ENCODE results near the gene KBTBD13.
"Not testable (repeated sequence)": the region's sequence is repeated elsewhere in the genome, so short reads cannot be mapped to it uniquely, and the experiment has no call there.

Gene KBTBD13

GRCh38 chr15:65067317-65067644, 9.3 kb upstream of the KBTBD13 start:
- peak overlapping the region; percentile 7 to 46 (median 29) for H3K4me3 ChIP-seq
- peak overlapping the region in 19 of 21 experiments; percentile 24 to 87 (median 75) for H3K27ac ChIP-seq

- H3K27ac ChIP-seq: peak within 1 kb of the TSS in 20 of 21 experiments; percentile 7 to 87 (median 72)
These were observed 8.7 kb upstream of the KBTBD13 start, which contains the start of gene RASL12 for GRCh38 chr15:65067645-65068402. RASL12 (minus strand) TSS chr15:65067991; CDS start chr15:65067835, 156 bp downstream.

GRCh38 chr15:65068403-65068788, 8.2 kb upstream of the KBTBD13 start:
- Histone ChIP-seq H3K4me3 (peak overlapping the region in 4 of 7 experiments; percentile 29 to 46 (median 34)), H3K27ac (peak overlapping the region in 18 of 21 experiments; percentile 7 to 87 (median 76))

More at GRCh38 chr15:65067645-65068402, 8.7 kb upstream of the KBTBD13 start, which contains the start of gene RASL12:
- peak within 1 kb of the TSS; percentile 7 to 46 (median 29) for H3K4me3 ChIP-seq

GRCh38 chr15:65069179-65069578, 7.4 kb upstream of the KBTBD13 start:
- Histone ChIP-seq H3K4me3 (no peak overlapping the region), H3K27ac (peak overlapping the region in 10 of 21 experiments; percentile 21 to 86 (median 66))

- H3K27ac ChIP-seq: peak overlapping the region in 4 of 21 experiments; percentile 8 to 20 (median 17)
- H3K4me3 ChIP-seq: no peak overlapping the region
These were observed 6.6 kb upstream of the KBTBD13 start for GRCh38 chr15:65069779-65070546.

GRCh38 chr15:65071381-65071811, 5.2 kb upstream of the KBTBD13 start:
- Histone ChIP-seq H3K4me3 (no peak overlapping the region), H3K27ac (peak overlapping the region in 11 of 21 experiments; percentile 10 to 51 (median 29))

GRCh38 chr15:65072027-65072426, 4.5 kb upstream of the KBTBD13 start:
- H3K4me3 ChIP-seq: no peak overlapping the region
- H3K27ac ChIP-seq: peak overlapping the region in 1 of 21 experiments; percentile 36

GRCh38 chr15:65072617-65073016, 3.9 kb upstream of the KBTBD13 start:
- Histone ChIP-seq H3K27ac (peak overlapping the region in 1 of 21 experiments; percentile 21), H3K4me3 (no peak overlapping the region)

GRCh38 chr15:65074946-65075345, 1.6 kb upstream of the KBTBD13 start:
- H3K4me3 ChIP-seq: not testable (repeated sequence)

GRCh38 chr15:65075607-65076395, 745 bp upstream of the KBTBD13 start:
- H3K27ac ChIP-seq: not testable (repeated sequence)

More at GRCh38 chr15:65074946-65075345, 1.6 kb upstream of the KBTBD13 start:
- not testable (repeated sequence) for H3K27ac ChIP-seq

GRCh38 chr15:65077291-65077980, 890 bp downstream of the KBTBD13 start:
- H3K27ac ChIP-seq: no peak overlapping the region
- no peak overlapping the region for H3K4me3 ChIP-seq

More at GRCh38 chr15:65075607-65076395, 745 bp upstream of the KBTBD13 start:
- not testable (repeated sequence) for H3K4me3 ChIP-seq

GRCh38 chr15:65077981-65078352, 1.4 kb downstream of the KBTBD13 start:
- no peak overlapping the region for H3K27ac ChIP-seq

GRCh38 chr15:65079580-65079979, 3.0 kb downstream of the KBTBD13 start:
- H3K4me3 ChIP-seq: no peak overlapping the region
- no peak overlapping the region for H3K27ac ChIP-seq

More at GRCh38 chr15:65077981-65078352, 1.4 kb downstream of the KBTBD13 start:
- no peak overlapping the region for H3K4me3 ChIP-seq

- H3K27ac ChIP-seq: no peak overlapping the region
These were observed 4.7 kb downstream of the KBTBD13 start for GRCh38 chr15:65081270-65081669.

GRCh38 chr15:65081758-65082157, 5.2 kb downstream of the KBTBD13 start:
- Histone ChIP-seq H3K27ac (no peak overlapping the region), H3K4me3 (no peak overlapping the region)

More at GRCh38 chr15:65081270-65081669, 4.7 kb downstream of the KBTBD13 start:
- H3K4me3 ChIP-seq: no peak overlapping the region

GRCh38 chr15:65082303-65082953, 5.9 kb downstream of the KBTBD13 start:
- Histone ChIP-seq H3K27ac (peak overlapping the region in 2 of 21 experiments; percentile 4 to 8), H3K4me3 (no peak overlapping the region)

- H3K27ac ChIP-seq: no peak overlapping the region
- no peak overlapping the region for H3K4me3 ChIP-seq
These were observed 6.7 kb downstream of the KBTBD13 start for GRCh38 chr15:65083262-65083701.

GRCh38 chr15:65084500-65085206, 8.1 kb downstream of the KBTBD13 start:
- Histone ChIP-seq H3K27ac (peak overlapping the region in 2 of 21 experiments; percentile 41 to 48), H3K4me3 (no peak overlapping the region)

Measured in skin epidermis (tissue), 12 donors.